Lung microvascular endothelial cell (primary cell): Measurements from ENCODE around the gene TMEM269. TPM values are rescaled to one million over a fixed set of nuclear protein-coding genes. Genes with fewer than 3 reads are reported as not detected.

Experiments
- DNase-seq, 2 donors: peaks; one replicate each; pipeline versions ENCODE4 v3.0.0 to v3.0.0-alpha.2; 2010; ENCODE audit warnings: low read depth in 2 of 2
- total RNA-seq: library from RNA; depleted of rRNA; stranded (reverse); fragments of >200 nt; gene quantifications from 2 replicates; pipeline ENCODE4 v1.2.1, GENCODE V29; 2014

Gene TMEM269
- total RNA-seq, 1 donor from 2014 or later = not detected

GRCh38 chr1:42847721-42848460, 63.1 kb downstream of the TMEM269 start:
- no peak for DNase-seq

- no peak for DNase-seq
These were observed 64.2 kb downstream of the TMEM269 start for GRCh38 chr1:42848823-42849537.

GRCh38 chr1:42849944-42850343, 65.2 kb downstream of the TMEM269 start:
- DNase-seq = no peak

Other genes starting within 250 kb of the TMEM269 start
- 12.3 and 22.4 TPM in 2 replicates for gene PPIH, start 126.6 kb upstream of the TMEM269 start, total RNA-seq
- 453 and 456 TPM in 2 replicates for gene YBX1, start 102.6 kb upstream of the TMEM269 start, total RNA-seq
- gene CLDN19, start 44.8 kb upstream of the TMEM269 start, total RNA-seq = not detected in 2 replicates
- 68.0 and 69.8 TPM in 2 replicates for gene P3H1, start 18.0 kb upstream of the TMEM269 start, total RNA-seq
- 3.1 and 3.8 TPM in 2 replicates for gene C1orf50, start 17.7 kb upstream of the TMEM269 start, total RNA-seq
- 6.1 and 7.1 TPM in 2 replicates for gene ERMAP, start 32.1 kb downstream of the TMEM269 start, total RNA-seq
- gene SVBP, start 32.4 kb downstream of the TMEM269 start, total RNA-seq = 18.7 and 20.0 TPM in 2 replicates
- 4.6 and 8.1 TPM in 2 replicates for gene ZNF691, start 61.6 kb downstream of the TMEM269 start, total RNA-seq
- 11.6 and 32.7 TPM in 2 replicates for gene SLC2A1, start 173.9 kb downstream of the TMEM269 start, total RNA-seq